Endothelial cell of umbilical vein (primary cell): ENCODE data around the gene SMIM26. TPM values are rescaled to one million over a fixed set of nuclear protein-coding genes. Genes with fewer than 3 reads are reported as not detected.

Experiments used
- BruUV-seq: library from RNA; stranded (reverse); fragments of 400-500 nt; replicated peaks from 2 replicates; lab custom pipeline; 2021; lab: Mats Ljungman, UMichigan
- CTCF ChIA-PET: fragments of 300-600, 350-600 bp; sonication (Branson Sonifier 250); formaldehyde crosslinking; loops from one replicate; lab custom pipeline; 2021; ENCODE audit warnings: antibody characterized with exemption, inconsistent platforms; lab: Charles Lee
- POLR2A ChIA-PET: fragments of 300-600, 350-600 bp; sonication (Branson Sonifier 250); formaldehyde crosslinking; loops from one replicate; lab custom pipeline; 2021; ENCODE audit warnings: antibody characterized with exemption, inconsistent platforms; lab: Charles Lee
- DNase-seq: peaks from one replicate; pipeline ENCODE4 v3.0.0-alpha.2; 2011; ENCODE audit warnings: low read depth, low spot score
- FAIRE-seq: peaks from 2 replicates; lab custom pipeline; 2011; peaks lifted over from hg19 to GRCh38; lab: Jason Lieb, UNC
- H2AFZ ChIP-seq: 2 replicates; pipeline ENCODE4 v1.6.0; 2012; ENCODE audit warnings: low read depth, low read length, control low read depth, inconsistent platforms
- H3K27ac ChIP-seq: 2 replicates; pipeline ENCODE4 v1.5.1; 2011; ENCODE audit warnings: low read depth, mild to moderate bottlenecking, control low read depth, low read length, moderate library complexity; ENCODE audit not compliant: insufficient read depth
- H3K27me3 ChIP-seq, 2 experiments: 2 replicates each; pipeline versions ENCODE4 v1.6.0 to v1.6.1; 2011; ENCODE audit warnings: low read length in 2 of 2, mixed read lengths in 1 of 2; ENCODE audit not compliant: control insufficient read depth in 2 of 2, insufficient read depth in 2 of 2
- H3K36me3 ChIP-seq, 2 experiments: 2 replicates in 1 of 2; 3 replicates in 1 of 2; pipeline ENCODE4 v1.5.1; 2011; ENCODE audit warnings: low read length in 2 of 2, mild to moderate bottlenecking in 1 of 2, moderate library complexity in 1 of 2; ENCODE audit not compliant: control insufficient read depth in 2 of 2, insufficient read depth in 2 of 2; ENCODE audit errors: extremely low read depth in 1 of 2
- H3K4me1 ChIP-seq: 3 replicates; pipeline ENCODE4 v1.5.1; 2011; ENCODE audit warnings: mild to moderate bottlenecking, low read length; ENCODE audit not compliant: control insufficient read depth, insufficient read depth; ENCODE audit errors: extremely low read depth
- H3K4me2 ChIP-seq: 2 replicates; pipeline ENCODE4 v1.6.1; 2011; ENCODE audit warnings: low read length, control low read depth, mixed read lengths; ENCODE audit not compliant: insufficient read depth
- H3K4me3 ChIP-seq, 3 experiments: fragments of 200-600 bp in 1 of 3; sonication (generic), shearing (Covaris generic) in 1 of 3; replicated peaks in 1 of 3; 2 replicates each; pipeline ENCODE4 v1.5.1; 2011 to 2016; ENCODE audit warnings: control low read depth in 3 of 3, low read length in 3 of 3, mild to moderate bottlenecking in 2 of 3, inconsistent platforms in 1 of 3, low read depth in 1 of 3, moderate library complexity in 1 of 3; ENCODE audit not compliant: insufficient read depth in 1 of 3
- H3K79me2 ChIP-seq: 2 replicates; pipeline ENCODE4 v1.6.0; 2012; ENCODE audit warnings: low read length, inconsistent platforms; ENCODE audit not compliant: control insufficient read depth, insufficient read depth
- H3K9ac ChIP-seq: replicated peaks from 2 replicates; pipeline ENCODE3; 2011; ENCODE audit warnings: low read length, control low read depth; ENCODE audit not compliant: insufficient read depth; ENCODE audit errors: extremely low read depth
- H3K9me1 ChIP-seq: replicated peaks from 3 replicates; pipeline ENCODE4 v1.6.0; 2011; ENCODE audit warnings: mild to moderate bottlenecking, low read length; ENCODE audit not compliant: control insufficient read depth, insufficient read depth; ENCODE audit errors: extremely low read depth
- H3K9me3 ChIP-seq: replicated peaks from 2 replicates; pipeline ENCODE4 v1.5.1; 2012; ENCODE audit warnings: low read length, inconsistent platforms; ENCODE audit not compliant: control insufficient read depth, insufficient read depth
- H4K20me1 ChIP-seq: replicated peaks from 2 replicates; pipeline ENCODE3; 2011; ENCODE audit warnings: mild to moderate bottlenecking, low read length; ENCODE audit not compliant: control insufficient read depth, insufficient read depth; ENCODE audit errors: extremely low read depth
- EZH2 ChIP-seq: IDR thresholded peaks from 2 replicates; pipeline ENCODE4 v1.6.1; 2012; ENCODE audit warnings: borderline replicate concordance, low read depth, mild to moderate bottlenecking, moderate library complexity, low read length, inconsistent platforms; ENCODE audit not compliant: severe bottlenecking
- FOS ChIP-seq: IDR thresholded peaks from 2 replicates; pipeline ENCODE4 v1.6.1; 2011; ENCODE audit warnings: mild to moderate bottlenecking, low read length, moderate library complexity, borderline replicate concordance; ENCODE audit not compliant: insufficient read depth
- GATA2 ChIP-seq: IDR thresholded peaks from 2 replicates; pipeline ENCODE4 v1.7.0; 2011; ENCODE audit warnings: low read depth, mild to moderate bottlenecking, moderate library complexity, mixed read lengths, low read length; ENCODE audit not compliant: insufficient read length, insufficient read depth
- JUN ChIP-seq: IDR thresholded peaks from 2 replicates; pipeline ENCODE4 v1.6.1; 2011; ENCODE audit warnings: borderline replicate concordance, low read depth; ENCODE audit not compliant: insufficient read length, insufficient read depth
- MYC ChIP-seq: IDR thresholded peaks from one replicate; pipeline ENCODE4 v1.6.1; 2011; ENCODE audit warnings: mild to moderate bottlenecking, low read depth, low read length
- POLR2A ChIP-seq: IDR thresholded peaks from 2 replicates; pipeline ENCODE4 v1.6.1; 2012; ENCODE audit warnings: low read depth, mild to moderate bottlenecking, control low read depth, low read length
- POLR2AphosphoS5 ChIP-seq: IDR thresholded peaks from 2 replicates; pipeline ENCODE4 v1.6.1; 2012; ENCODE audit warnings: low read depth, mild to moderate bottlenecking, control low read depth, low read length, moderate library complexity; ENCODE audit not compliant: insufficient read depth
- dilution Hi-C: fragments of 300-500 bp; cut with MboI; formaldehyde crosslinking; loops from one replicate; pipeline ENCODE4 v1.15.0; 2019; ENCODE audit warnings: low sequenced_read_pairs; ENCODE audit not compliant: extremely low pct_ligation_motif_present
- intact Hi-C: fragments of 100-400 bp; cut with micrococcal nuclease; formaldehyde crosslinking; loops from one replicate; pipeline ENCODE4 v1.10.0; 2022
- polyA plus RNA-seq, 4 experiments: library from polyadenylated mRNA; depleted of rRNA in 3 of 4; stranded (reverse) in 3 of 4; unstranded in 1 of 4; fragments of >200 nt; gene quantifications; 2 replicates each; pipeline versions ENCODE4 v1.2.1 to v1.2.3, GENCODE V29; 2011 to 2012; ENCODE audit warnings: missing spikeins in 1 of 4
- total RNA-seq: library from RNA; stranded (reverse); gene quantifications from 2 replicates; pipeline ENCODE4 v1.2.3, GENCODE V29; 2021
- TF ChIP-seq, protein P1 (sequence below): IDR thresholded peaks from 2 replicates; pipeline ENCODE4 v1.6.1; 2011; ENCODE audit not compliant: insufficient read depth, insufficient read length
- TF ChIP-seq, protein P2 (sequence below), 2 donors: IDR thresholded peaks; 1 replicate in 1 of 2; 2 replicates in 1 of 2; pipeline ENCODE4 v1.5.1; 2011; ENCODE audit warnings: low read length in 2 of 2, mild to moderate bottlenecking in 2 of 2, moderate library complexity in 2 of 2, control low read depth in 1 of 2, inconsistent platforms in 1 of 2, low read depth in 1 of 2; ENCODE audit not compliant: insufficient read depth in 1 of 2; ENCODE audit errors: extremely low read depth in 1 of 2

The SMIM26 gene
- total and polyA plus RNA-seq, 2 donors (not counting 3 experiments of a cell fraction or from before 2014, with no cell fraction given) = 54.1 to 92.0 TPM

DNA sequence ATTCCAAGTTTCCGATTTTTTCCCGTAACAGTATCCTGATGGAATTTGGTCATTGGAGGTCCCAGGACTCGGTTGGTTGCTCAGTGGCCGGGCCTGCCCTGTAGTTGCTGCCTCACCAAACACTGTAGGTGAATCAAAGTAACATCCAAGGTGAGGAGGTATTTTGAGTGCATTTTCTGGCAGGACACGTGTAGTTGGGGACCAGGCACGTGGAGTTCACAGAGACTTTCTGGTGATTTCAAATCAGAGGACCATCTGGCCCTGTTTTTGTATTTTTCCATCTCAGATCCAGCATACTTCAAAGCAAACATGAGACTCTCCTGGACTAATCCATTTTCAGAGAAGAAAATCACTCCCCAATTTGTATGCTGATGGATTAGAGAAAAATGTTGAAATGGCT lies 10.7 kb downstream of the SMIM26 start:
- Histone ChIP-seq H3K9ac (no peak overlapping the region), H4K20me1 (no peaks in the 10 kb centered on the region), H3K27me3 (peaks cover 0 to 2% of the 10 kb centered on the region in 2 experiments), H3K27ac (no peak overlapping the region), H3K79me2 (no peaks in the 10 kb centered on the region), H3K36me3 (no peaks in the 10 kb centered on the region), H3K9me3 (no peaks in the 10 kb centered on the region), H3K4me3 (no peak overlapping the region), H3K4me2 (no peak overlapping the region), H3K9me1 (no peaks in the 10 kb centered on the region), H3K4me1 (peaks cover 3% of the 10 kb centered on the region), H2AFZ (no peak overlapping the region)
- BruUV-seq = no TSS peak
- intact Hi-C loops = no loop called here
- FAIRE-seq (no peak), DNase-seq (no peak)
- dilution Hi-C loops = no loop called here
- ChIA-PET POLR2A (no interaction called here), CTCF (no interaction called here)
- TF ChIP-seq POLR2AphosphoS5 (no peak), POLR2A (no peak), GATA2 (no peak), JUN (no peak), MYC (no peak), FOS (no peak), EZH2 (no peak)
- TF ChIP-seq, protein P1, sequence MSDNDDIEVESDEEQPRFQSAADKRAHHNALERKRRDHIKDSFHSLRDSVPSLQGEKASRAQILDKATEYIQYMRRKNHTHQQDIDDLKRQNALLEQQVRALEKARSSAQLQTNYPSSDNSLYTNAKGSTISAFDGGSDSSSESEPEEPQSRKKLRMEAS = no peak
- TF ChIP-seq, protein P2, sequence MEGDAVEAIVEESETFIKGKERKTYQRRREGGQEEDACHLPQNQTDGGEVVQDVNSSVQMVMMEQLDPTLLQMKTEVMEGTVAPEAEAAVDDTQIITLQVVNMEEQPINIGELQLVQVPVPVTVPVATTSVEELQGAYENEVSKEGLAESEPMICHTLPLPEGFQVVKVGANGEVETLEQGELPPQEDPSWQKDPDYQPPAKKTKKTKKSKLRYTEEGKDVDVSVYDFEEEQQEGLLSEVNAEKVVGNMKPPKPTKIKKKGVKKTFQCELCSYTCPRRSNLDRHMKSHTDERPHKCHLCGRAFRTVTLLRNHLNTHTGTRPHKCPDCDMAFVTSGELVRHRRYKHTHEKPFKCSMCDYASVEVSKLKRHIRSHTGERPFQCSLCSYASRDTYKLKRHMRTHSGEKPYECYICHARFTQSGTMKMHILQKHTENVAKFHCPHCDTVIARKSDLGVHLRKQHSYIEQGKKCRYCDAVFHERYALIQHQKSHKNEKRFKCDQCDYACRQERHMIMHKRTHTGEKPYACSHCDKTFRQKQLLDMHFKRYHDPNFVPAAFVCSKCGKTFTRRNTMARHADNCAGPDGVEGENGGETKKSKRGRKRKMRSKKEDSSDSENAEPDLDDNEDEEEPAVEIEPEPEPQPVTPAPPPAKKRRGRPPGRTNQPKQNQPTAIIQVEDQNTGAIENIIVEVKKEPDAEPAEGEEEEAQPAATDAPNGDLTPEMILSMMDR (IDR thresholded peaks at IDR 0.05; ENCODE audit: extremely low read depth in 1 of 2, insufficient read depth in 1 of 2, low read depth in 1 of 2, low read length in 2 of 2) = no peak
